ENCODE data around the gene C1QL2. TPM values are rescaled to one million over a fixed set of nuclear protein-coding genes. Genes with fewer than 3 reads are reported as not detected.

Gene C1QL2
- total RNA-seq, 1 donor from 2014 or later = not detected

DNA sequence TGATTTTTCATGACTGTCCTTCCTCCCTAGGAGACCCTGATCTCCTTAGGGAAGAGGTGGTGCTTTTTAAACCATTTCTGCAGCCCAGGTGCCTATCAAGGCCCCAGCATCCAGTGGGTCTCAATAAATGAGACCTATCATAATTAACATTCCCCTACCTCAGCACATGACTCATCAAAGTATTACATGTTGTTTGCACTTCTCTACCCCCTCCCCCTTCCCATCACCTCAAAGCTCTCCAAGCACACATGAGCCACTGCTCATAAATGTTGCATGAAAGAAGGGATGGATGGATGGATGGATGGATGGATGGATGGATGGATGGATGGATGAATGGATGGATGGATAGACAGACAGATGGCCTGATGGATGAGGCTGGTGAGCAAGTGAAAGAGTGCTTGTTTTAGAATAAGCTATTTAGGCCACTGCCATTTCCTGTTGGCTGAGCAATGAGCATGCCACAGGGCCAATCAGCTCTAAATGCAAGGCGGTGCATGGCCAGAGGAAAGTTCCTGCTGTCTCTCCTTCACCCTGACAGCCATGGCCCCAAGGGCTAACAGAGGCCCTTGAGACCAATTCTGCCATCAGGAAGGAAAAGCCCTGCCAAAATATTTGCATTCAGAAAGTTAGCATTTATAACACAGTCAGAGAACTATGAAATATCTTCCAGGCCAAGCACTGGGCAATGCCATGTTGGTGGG is 44.2 kb upstream of the C1QL2 start:
- H3K27me3 Mint-ChIP-seq (ENCODE audit: unreplicated experiment) = peaks cover 2% of the 10 kb centered on the region
- TF ChIP-seq, protein P1, sequence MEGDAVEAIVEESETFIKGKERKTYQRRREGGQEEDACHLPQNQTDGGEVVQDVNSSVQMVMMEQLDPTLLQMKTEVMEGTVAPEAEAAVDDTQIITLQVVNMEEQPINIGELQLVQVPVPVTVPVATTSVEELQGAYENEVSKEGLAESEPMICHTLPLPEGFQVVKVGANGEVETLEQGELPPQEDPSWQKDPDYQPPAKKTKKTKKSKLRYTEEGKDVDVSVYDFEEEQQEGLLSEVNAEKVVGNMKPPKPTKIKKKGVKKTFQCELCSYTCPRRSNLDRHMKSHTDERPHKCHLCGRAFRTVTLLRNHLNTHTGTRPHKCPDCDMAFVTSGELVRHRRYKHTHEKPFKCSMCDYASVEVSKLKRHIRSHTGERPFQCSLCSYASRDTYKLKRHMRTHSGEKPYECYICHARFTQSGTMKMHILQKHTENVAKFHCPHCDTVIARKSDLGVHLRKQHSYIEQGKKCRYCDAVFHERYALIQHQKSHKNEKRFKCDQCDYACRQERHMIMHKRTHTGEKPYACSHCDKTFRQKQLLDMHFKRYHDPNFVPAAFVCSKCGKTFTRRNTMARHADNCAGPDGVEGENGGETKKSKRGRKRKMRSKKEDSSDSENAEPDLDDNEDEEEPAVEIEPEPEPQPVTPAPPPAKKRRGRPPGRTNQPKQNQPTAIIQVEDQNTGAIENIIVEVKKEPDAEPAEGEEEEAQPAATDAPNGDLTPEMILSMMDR (IDR thresholded peaks at IDR 0.05; ENCODE audit: unreplicated experiment) = no peak
- no peak for DNase-seq (ENCODE audit: low spot score)
- H3K36me3 Mint-ChIP-seq (ENCODE audit: low read depth, unreplicated experiment) = no peaks in the 10 kb centered on the region
- H3K27ac Mint-ChIP-seq (ENCODE audit: unreplicated experiment) = no peak overlapping the region
- H3K4me3 Mint-ChIP-seq (ENCODE audit: unreplicated experiment) = no peak overlapping the region
- H3K9me3 Mint-ChIP-seq (ENCODE audit: unreplicated experiment) = no peaks in the 10 kb centered on the region
- H3K4me1 Mint-ChIP-seq (ENCODE audit: unreplicated experiment) = peaks cover 15% of the 10 kb centered on the region

DNA sequence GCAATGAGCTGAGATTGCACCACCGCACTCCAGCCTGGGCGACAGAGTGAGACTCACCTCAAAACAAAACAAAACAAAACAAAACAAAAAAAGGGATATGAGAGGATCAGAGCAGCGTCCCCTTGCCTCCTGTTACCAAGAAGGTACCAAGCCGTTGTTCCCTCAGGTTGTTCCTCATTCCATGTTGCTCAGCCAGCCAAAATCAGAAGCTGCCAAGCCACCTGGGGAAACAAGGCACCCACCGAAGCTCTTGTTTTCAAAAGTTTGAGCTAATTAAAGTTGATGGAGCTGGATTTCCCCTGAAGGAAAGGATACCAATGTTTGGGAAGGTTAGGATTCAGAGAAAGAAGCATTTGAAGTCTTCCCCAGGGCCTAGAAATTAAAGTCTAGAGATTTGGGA is 43.3 kb upstream of the C1QL2 start:
- no peak overlapping the region for H3K4me3 Mint-ChIP-seq (ENCODE audit: unreplicated experiment)
- DNase-seq (ENCODE audit: low spot score) = no peak
- peaks cover 2% of the 10 kb centered on the region for H3K27me3 Mint-ChIP-seq (ENCODE audit: unreplicated experiment)
- peaks cover 24% of the 10 kb centered on the region for H3K4me1 Mint-ChIP-seq (ENCODE audit: unreplicated experiment)
- H3K27ac Mint-ChIP-seq (ENCODE audit: unreplicated experiment) = no peak overlapping the region
- H3K36me3 Mint-ChIP-seq (ENCODE audit: low read depth, unreplicated experiment) = no peaks in the 10 kb centered on the region
- H3K9me3 Mint-ChIP-seq (ENCODE audit: unreplicated experiment) = no peaks in the 10 kb centered on the region
- TF ChIP-seq, protein P1 (IDR thresholded peaks at IDR 0.05; ENCODE audit: unreplicated experiment) = no peak

DNA sequence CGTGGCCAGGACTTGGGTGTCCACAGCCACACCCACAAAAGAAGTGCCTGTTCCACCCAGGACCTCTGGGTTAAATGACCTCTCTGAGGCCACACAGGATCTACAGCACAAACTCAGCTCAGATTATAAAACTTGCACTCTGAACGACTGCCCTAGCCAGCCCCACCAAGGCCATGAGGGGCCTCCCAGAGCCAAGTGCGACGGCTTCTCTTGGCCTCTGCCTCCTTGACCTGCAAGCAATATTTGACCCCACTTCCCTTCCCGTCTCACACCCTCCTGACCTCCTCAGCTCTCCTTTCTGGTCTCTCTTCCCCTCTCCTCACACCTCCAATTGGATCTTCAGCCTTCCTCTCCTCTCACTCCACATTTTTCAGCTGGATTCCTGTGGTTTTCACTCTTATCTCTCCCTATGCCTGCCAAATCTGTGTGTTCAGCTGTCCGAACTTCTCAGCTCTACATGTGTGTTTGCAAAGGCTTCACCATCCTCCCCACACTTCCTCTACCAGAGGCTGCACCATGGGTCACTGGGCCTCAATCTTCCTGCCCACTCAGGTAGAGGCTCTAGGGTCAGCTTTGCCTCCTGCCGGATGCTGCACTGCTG is 39.8 kb upstream of the C1QL2 start:
- TF ChIP-seq, protein P1 (IDR thresholded peaks at IDR 0.05; ENCODE audit: unreplicated experiment) = no peak
- peaks cover 5% of the 10 kb centered on the region for H3K9me3 Mint-ChIP-seq (ENCODE audit: unreplicated experiment)
- H3K27me3 Mint-ChIP-seq (ENCODE audit: unreplicated experiment) = peaks cover 2% of the 10 kb centered on the region
- H3K27ac Mint-ChIP-seq (ENCODE audit: unreplicated experiment) = peak overlapping the region; percentile 80
- peaks cover 45% of the 10 kb centered on the region for H3K4me1 Mint-ChIP-seq (ENCODE audit: unreplicated experiment)
- peaks cover 10% of the 10 kb centered on the region for H3K36me3 Mint-ChIP-seq (ENCODE audit: low read depth, unreplicated experiment)
- H3K4me3 Mint-ChIP-seq (ENCODE audit: unreplicated experiment) = peak overlapping the region; percentile 3
- no peak for DNase-seq (ENCODE audit: low spot score)

DNA sequence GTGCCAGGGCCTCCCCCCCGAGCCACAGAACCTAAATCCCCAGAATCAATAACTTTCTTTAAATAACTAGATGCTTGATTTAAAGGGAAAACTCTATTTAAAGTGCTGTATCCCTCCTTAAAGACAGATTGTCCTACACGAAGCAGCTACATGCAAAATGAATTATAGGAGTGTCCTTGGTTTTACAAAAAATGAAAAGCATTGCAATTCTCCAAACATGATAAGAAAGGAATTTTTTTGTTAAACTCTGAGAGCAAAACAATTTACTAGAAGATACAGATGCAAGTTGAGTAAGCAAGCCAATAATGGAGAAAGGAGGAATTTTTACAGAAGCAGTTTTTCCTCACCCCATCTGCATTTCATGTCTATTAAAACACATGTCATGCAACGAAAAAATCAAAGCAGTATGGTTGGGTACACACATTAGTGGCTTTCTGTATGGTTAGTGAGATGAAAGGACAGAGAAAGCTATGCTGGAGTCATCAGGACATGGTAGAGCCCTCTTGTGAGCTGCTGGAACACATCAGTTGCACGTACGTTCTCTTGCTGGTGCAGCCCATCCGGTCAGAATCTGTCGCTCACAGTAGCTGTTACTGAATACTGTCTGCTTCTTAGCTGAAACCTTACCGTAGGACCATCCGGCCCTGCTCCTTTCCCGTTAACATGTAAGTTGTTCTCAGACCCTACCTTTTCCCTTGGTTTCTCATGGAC is 39.1 kb upstream of the C1QL2 start:
- H3K36me3 Mint-ChIP-seq (ENCODE audit: low read depth, unreplicated experiment) = peaks cover 10% of the 10 kb centered on the region
- peaks cover 5% of the 10 kb centered on the region for H3K27me3 Mint-ChIP-seq (ENCODE audit: unreplicated experiment)
- peak overlapping the region; percentile 98 for H3K27ac Mint-ChIP-seq (ENCODE audit: unreplicated experiment)
- no peak overlapping the region for H3K4me3 Mint-ChIP-seq (ENCODE audit: unreplicated experiment)
- H3K4me1 Mint-ChIP-seq (ENCODE audit: unreplicated experiment) = peaks cover 45% of the 10 kb centered on the region
- DNase-seq (ENCODE audit: low spot score) = no peak
- TF ChIP-seq, protein P1 (IDR thresholded peaks at IDR 0.05; ENCODE audit: unreplicated experiment) = no peak
- peaks cover 5% of the 10 kb centered on the region for H3K9me3 Mint-ChIP-seq (ENCODE audit: unreplicated experiment)

DNA sequence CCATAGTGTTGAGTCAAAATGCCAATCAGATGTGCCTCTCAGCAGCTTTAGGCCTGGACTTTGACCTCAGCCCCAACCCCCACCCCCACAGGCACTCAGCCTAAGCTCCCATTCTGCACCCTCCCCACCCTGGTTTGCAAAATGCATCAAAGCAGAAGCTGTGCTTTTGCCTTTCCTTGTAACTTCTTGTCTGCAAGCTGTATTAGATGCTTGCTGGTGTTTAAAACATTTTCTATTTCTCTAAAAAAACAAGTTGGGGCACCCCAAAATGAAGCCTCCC is 38.5 kb upstream of the C1QL2 start:
- Mint-ChIP-seq H3K9me3 (ENCODE audit: unreplicated experiment) (peaks cover 5% of the 10 kb centered on the region), H3K4me3 (ENCODE audit: unreplicated experiment) (no peak overlapping the region), H3K36me3 (ENCODE audit: low read depth, unreplicated experiment) (peaks cover 10% of the 10 kb centered on the region), H3K27me3 (ENCODE audit: unreplicated experiment) (peaks cover 6% of the 10 kb centered on the region), H3K4me1 (ENCODE audit: unreplicated experiment) (peaks cover 45% of the 10 kb centered on the region), H3K27ac (ENCODE audit: unreplicated experiment) (peak overlapping the region; percentile 98)
- DNase-seq (ENCODE audit: low spot score) = no peak
- TF ChIP-seq, protein P1 (IDR thresholded peaks at IDR 0.05; ENCODE audit: unreplicated experiment) = no peak
